Activated T-cell treated with anti-CD3 and anti-CD28 coated beads for 24 hours (primary cell): ENCODE measurements around the gene C5orf46.
"Not testable (repeated sequence)": the region's sequence is repeated elsewhere in the genome, so short reads cannot be mapped to it uniquely, and the experiment has no call there.

Source experiments
- DNase-seq: peaks from one replicate; pipeline ENCODE4 v3.0.0-alpha.2; 2020; ENCODE audit warnings: low read depth

C5orf46 gene

DNA sequence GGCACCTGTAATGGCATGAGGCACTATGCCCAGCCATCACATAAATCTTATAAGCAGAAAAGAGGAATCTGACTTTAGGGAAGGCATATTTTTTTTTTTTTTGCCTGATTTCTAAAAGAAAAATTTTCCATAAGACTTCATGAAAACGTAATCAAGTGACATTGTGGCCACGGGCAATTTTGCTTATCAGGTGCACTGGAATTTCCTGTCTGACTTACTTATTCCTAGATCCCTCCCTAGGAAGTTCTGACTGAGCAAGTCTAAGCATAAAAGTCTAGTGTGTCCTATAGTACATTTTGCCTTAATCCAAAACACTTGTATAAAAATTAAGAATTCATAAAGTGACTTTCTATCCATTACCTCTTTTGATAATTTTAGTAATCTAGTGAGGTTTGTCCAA is 12.5 kb downstream of the C5orf46 start:
- no peak for DNase-seq

DNA sequence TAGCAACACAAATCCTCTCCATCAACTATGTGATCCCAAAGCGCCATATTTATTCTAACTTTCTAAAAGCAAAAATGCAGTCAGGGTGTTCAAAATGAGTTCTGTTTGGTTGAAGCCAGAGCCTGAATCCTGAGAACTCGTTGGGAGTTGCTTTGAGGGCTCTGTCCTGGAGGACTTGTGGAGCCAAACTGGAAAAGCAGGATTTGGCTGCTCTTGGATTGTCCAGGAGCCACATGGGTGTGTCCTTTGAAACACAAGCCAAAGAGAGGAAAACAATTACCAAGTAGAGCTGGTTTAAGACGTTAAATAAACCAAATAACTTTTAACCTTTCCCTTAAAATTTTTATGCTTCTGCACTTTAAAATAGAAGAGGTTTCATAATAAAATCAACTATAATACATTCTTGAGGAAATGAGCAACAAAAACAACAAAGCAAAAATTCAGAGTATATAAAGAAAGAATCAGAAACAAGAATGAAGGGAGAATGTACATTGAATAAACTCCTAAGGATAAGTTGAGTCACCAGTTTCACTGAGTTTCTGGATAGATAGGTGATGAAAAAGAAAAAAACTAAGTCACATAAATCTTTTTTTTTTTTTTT is 13.5 kb downstream of the C5orf46 start:
- no peak for DNase-seq

DNA sequence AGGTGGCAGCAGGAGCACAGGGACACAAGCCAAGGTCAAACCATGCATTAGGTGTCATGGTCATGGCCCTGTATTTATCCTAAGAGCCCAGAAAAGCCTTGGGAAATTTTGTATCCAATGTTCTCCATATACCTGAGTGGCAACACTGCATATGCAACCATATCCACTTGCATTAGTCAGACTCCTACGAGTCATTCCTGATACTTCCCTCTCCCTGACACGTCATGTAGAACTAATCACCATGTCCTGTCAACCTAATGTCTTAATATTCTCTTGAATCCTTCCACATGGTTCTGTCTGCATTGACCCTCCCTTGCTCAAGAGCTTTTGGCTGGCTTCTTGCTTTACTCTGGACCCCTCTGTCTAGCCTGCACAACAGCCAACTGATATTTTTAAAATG is 18.4 kb downstream of the C5orf46 start:
- DNase-seq, result no peak

DNA sequence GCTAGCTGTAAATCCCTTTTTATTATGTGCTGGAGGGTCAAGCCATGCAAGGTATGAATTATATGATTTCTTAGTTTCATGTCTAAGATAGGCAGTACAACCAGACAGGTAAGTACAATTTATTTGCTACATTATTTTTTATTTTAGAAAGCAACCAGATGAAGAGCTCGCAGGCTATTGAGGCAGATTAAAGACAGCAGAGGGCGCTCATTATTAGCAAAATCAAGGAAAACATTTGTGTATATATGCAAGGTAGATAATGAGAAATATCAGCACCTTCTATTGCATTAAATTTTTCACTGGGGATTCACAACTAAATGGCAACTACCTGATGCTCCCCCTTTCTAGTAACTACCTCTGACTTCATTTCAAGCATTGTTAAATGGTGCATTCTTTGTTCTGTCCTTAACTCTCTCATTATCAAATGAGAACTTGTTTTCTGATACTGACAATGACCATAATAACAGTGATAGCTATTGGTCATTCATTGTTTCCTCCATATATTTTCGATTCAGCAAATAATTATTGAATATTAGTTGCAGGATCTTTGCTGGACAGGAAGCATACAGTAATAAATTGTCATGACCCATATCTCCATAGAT is 19.2 kb downstream of the C5orf46 start:
- DNase-seq, result no peak

DNA sequence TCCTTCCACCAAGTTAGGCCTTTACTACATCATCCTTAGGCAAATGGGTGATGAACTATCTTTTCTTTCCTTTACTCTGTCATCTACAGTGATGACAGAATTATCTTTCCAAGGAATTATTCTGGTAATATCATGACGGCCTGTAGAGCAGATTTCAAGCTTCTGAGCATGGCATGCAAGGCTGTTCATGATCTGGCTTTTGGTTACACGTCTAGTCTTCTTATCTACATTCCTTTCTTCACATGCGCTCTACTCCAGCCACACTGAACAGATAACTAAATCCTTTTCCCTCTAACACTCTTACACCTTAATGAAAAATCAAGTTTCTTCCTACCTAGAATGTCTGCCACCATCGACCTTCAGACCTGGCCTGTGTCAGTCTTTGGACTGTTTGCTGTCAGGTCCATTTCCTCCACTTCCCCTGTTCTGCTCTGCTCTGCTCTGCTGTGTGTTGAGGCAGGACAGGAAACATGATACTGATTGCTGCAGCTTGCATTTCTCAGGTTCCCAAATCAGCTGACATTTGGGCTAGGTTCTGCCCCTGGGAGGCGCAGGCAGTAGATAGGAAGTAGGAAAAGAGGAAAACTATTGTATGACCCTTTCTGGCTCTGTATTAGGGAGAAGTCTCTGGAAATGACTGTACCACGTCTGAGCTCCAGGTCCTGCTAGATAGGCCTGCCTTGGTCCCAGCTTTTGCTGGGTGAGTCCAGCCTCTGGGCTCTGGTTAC is 23.6 kb downstream of the C5orf46 start:
- DNase-seq, result no peak

DNA sequence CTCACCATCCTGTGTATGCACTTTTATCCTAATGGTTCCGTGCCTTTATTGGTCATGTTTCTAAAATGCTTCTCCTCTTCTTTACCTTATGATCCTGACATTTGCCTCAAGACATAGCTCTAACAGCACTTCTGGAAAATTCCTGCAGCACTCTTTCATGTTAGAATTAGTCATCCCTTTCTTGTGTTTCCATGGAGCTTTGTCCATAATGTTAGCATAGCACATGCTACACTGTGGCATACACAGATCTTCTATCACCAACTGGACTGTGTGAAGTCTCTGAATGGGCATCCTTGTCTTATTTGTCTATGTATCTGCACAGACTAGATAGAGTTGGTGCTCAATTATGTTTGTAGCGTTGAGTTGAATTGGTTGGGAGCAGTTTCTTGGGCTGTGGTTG is 25.9 kb downstream of the C5orf46 start:
- no peak for DNase-seq

DNA sequence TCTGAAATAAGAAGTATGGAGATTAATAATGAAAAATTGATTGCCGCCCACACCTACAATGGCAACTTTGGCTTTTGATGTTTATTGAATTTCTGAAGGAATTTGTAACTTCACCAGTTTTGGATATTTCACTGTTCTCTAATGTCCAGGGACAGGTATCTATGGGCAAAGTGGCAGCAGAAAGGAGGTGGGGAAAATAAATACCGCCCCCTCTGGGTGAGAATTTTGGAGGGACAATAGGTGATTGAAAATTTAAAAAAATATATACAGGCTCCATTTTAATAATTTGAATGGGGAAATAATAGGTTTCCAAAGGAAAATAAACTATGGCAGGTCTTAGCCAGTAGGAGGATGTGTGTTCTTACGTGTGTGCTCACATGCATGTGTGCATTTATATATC is 26.6 kb downstream of the C5orf46 start:
- DNase-seq, result no peak

DNA sequence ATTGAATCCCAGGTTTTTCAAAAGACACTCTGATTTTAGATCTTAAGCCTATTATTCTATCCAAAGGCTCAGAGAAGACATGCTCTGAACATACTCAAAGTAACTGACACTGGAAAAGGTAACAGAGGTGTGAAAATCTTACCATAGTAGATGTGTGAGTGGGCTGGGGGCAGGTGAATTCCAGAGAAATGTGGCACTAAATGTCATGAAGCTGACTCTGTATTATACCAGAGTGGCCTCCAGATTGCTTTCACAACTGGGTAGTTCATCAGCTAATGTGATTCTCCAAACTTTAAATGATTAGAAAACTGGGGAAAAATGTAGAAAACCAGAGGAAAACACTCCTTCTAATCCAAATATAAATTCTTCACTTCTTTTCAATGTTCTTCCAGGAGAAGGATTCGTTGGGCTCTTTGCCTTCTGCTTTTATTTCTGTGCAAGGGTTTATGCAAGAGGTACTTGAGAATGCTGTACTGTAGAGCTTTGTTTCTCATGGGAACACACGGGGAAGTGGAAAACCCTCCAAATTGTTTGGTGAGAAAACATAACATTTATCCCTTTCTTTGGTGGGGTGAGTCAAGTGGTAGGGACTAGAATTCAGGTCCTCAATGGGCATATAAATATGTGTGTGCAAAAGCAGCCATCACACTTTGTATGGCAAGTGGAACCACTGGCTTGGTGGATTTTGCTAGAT is 28.1 kb downstream of the C5orf46 start, which contains the start of gene SCGB3A2:
TSS of gene SCGB3A2 (plus strand) at position 646 of the 694 bp plus-strand sequence. CDS start 93 bp downstream, outside the sequence.
- no peak for DNase-seq

DNA sequence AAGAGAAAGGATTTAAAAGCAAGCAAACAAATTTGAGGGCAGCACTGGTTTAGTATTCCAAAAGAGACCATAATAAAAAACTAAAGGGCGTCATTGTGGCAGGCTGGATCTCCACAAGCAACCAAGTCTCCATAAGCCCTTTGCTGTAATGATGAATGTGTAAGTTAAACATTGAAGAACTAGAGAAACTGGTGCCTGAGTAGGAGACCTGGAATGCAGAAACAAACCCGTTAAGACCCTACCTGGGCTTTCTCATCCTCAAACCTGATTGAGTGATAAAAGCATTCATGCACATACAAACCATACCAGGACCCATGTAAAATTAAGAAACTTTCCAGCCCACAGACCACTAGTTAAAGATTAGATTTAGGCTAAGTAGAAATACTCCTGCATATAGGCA is 29.7 kb downstream of the C5orf46 start:
- DNase-seq, result no peak

DNA sequence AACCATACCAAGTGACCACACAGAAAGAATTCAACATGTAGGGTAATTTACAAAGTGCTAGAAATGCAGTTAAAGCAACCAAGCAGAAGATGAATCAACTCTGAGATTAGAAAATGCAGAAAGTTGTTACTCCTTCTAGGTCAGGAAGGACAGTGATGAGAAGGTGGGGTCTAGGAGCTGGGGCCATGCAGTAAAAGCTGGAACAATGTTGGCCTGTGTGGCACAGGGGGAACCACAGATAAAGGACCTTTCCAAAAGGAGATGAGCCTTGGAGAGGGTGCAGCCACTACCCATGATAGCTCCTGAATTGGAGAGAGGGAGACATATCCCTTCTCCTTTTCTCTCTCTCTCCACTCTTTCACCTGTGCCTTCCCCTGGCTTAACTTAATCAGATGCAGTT is 30.2 kb downstream of the C5orf46 start:
- no peak for DNase-seq

DNA sequence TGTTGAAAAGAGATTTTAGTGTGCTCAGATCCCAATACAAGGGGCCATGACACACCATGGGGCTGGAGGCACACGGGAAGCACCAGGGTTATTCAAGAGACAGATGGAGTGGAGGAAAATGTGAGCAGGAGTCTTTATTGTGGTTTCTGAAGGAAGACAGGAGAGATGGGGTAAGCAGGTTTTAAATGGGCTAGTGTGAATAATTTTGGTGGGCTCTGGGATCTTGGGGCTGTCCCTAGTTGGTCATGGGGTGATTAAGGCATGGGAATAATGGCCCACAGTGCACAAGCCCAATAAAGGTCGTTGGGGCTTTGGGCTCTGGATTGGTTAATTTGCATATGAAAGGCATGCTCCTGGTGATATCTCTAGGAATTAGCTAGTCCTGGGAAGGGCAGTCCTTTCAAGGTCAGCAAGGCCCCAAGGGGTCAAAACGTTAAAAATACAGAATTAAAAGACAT is 31.4 kb downstream of the C5orf46 start:
- DNase-seq, result no peak

DNA sequence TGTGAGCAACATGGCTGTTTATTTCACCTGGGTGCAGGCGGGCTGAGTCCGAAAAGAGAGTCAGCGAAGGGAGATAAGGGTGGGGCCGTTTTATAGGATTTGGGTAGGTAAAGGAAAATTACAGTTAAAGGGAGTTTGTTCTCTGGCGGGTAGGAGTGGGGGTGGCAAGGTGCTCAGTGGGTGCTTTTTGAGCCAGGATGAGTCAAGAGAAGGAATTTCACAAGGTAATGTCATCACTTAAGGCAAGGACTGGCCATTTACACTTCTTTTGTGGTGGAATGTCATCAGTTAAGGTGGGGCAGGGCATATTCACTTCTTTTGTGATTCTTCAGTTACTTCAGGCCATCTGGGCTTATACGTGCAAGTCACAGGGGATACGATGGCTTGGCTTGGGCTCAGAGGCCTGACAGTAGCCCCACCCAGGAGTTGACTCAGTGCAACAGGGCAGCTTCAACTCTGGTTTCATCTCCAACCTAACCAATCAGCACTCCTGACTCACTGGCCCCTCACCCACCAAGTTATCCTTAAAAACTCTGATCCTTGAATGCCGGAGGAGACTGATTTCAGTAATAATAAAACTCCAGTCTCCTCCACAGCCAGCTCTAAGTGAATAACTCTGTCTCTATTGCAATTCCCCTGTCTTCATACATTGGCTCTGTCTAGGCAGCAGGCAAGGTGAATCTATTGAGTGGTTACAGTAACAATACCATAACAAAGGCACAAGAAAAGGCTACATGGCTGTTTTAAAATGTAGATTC is 32.0 kb downstream of the C5orf46 start:
- DNase-seq, result not testable (repeated sequence)

DNA sequence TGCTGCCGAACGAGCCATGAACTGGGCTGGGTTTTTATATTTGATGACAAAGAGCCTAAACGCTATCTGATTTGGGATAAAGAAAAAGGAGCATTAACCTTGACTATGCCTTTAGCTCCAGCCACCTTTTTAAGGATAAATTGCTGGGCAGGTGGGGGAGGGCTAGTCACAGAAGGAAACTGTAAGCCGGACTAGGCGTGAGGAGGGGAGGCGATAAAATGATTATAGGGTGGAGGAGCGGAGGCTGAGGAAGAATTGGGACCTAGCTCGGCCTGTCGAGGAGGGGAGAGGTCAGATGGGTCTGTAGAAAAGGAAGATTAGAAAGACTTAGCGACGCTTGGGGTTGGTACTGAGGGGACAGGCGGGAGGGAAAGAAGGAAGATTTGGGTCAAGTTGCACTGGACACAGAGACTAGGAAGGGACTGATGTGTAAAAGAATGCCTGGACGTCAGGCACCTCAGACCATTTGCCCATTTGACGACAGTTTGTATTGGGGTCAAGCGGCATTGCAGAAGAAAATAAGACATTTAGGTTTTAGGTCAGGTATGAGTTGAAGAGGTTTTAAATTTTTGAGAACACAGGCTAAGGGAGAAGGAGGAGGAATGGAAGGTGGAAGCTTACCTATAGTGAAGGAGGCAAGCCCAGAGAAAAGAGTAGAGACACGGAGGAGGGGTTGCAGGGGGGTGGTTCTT is 33.4 kb downstream of the C5orf46 start:
- not testable (repeated sequence) for DNase-seq

DNA sequence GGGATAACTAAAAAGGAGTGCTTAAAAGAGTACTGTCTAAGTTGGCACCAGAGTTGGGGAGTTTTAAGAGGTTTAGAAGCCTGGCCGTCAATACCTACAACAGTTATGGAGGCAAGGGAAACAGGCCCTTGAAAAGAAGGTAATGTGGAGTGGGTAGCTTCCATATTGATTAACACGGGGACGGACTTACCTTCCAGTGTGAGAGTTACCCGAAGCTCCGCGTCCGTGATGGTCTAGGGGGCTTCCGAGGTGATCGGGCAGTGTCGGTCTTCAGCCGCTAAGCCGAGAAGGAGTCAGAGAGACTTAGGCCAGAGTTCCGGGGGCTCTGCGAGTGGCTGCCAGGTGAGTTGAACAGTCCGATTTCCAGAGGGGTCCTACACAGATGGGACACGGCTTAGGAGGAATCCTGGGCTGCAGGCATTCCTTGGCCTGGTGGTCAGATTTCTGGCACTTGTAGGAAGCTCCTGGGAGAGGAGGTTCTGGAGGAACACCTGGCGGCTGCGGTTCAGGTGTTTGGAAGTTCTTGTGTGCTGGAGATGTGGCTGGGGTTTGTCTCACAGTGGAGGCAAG is 34.3 kb downstream of the C5orf46 start:
- DNase-seq, result not testable (repeated sequence)

DNA sequence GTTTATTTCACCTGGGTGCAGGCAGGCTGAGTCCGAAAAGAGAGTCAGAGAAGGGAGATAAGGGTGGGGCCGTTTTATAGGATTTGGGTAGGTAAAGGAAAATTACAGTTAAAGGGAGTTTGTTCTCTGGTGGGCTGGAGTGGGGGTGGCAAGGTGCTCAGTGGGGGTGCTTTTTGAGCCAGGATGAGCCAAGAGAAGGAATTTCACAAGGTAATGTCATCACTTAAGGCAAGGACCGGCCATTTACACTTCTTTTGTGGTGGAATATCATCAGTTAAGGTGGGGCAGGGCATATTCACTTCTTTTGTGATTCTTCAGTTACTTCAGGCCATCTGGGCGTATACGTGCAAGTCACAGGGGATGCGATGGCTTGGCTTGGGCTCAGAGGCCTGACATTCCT is 36.4 kb downstream of the C5orf46 start:
- DNase-seq, result not testable (repeated sequence)

DNA sequence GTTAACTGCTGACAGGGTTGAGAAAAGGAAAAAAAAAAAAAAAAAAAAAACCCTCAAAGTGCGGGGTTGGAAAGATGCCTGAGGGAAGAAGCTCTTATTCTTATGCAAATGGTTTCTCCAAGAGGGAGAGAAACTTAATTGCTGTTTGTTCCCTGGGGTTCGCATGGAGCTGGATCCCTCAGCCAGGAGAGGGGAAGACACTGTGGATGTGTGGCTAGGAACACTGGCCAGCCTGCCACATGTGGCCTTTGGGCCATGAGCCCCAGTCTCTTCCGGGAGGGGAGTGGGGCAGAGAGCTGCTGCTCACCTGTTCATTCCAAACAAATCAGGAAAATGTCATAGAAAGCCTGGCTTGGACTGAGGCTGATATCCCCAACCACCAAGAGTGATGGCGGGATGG is 37.2 kb downstream of the C5orf46 start:
- DNase-seq, result no peak

DNA sequence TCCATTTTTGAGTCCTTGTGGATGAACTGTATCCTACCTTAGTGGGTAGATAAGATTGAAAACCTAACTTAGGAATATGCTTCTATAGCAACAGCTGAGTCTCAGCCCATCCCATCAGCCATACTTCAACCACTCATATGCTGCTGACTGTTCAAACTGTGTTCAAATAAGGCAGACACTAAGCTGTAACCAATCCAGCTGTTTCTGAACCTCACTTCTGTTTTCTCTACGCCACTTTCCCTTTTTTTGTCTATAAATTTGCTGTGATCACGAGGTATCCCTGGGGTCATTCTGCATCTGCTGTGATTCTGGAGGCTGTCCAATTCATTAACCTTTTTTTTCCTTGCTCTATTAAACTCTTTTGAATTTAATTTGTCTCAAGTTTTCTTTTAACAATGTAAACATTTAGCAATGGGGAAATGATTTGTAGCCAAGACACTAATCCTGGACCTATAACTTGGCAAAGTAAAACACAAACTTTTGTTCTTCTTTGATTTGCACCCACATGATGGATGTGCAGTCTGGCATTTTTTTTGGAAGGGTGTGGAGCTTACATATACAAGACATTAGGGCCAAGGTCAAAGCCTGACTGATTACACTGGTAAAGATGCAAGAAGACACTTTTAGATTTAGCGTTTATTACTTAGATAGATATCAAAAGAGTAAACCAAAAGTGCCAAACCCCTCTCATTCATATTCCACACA is 42.7 kb downstream of the C5orf46 start:
- no peak for DNase-seq

DNA sequence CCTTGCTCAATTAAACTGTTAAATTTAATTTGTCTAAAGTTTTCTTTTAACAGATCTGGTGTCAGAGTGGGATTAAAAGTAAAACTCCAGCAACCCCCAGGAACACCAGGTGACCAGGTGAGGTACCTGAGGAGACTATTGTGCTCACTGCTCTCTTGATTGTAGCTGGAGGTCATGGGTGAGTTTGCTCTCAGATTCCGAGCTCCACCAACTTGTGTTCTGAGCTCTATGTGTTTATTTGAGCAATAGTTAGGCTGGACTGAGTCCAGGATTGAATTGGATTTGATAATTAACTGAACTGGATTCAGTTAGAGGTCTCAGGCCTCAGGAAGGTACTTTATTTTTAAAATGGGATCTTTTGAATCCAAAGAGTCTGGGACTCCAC is 45.7 kb downstream of the C5orf46 start:
- no peak for DNase-seq

DNA sequence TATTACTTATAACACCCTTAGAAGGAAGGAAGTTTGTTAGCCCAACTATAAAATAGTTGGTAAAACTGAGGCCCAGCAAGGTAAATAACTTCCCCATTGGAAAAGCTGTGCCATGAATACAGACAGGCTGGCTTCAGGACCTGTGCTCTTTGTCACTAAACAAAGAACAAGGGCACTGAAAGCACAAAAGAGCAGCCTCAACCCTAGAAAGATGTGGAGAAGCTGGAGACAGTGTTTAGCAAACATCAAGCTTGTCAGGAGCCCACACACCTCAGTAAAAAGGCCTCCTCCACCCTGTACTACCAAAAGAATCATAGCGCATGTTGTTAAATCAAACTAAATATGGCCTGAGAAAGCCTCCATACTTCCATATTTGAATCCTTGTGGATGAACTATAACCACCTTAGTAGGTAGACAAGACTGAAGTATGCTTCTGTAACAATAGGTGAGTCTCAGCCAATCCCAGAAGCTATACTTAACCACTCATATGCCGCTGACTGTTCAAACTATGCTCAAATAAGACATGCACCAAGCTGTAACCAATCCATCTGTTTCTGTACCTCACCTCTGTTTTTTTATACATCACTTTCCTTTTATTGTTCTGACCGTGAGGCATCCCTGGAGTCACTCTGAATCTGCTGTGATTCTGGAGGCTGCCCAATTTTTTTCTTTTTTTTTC is 46.2 kb downstream of the C5orf46 start:
- DNase-seq, result no peak

DNA sequence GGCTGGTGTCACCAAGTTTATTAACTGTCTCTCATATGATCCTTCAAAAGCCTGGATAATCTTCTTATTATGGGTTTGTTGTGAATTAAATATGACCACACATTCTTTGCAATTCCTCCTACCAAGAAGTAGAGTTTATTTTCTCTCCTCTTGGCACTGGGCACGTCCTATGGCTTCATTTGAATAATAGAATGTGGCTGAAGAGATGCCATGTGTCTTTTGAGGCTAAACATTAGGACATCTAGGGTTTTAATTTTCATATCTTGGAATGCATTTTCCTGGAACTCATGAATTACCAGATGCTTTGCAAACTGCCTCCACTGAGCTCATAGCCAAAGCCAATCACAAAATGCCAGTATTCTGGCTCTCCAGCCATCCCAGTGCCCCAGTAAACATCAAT is 47.8 kb downstream of the C5orf46 start:
- DNase-seq, result no peak
